GM18867 (cell line): ENCODE data around the gene AMIGO3.
"Not testable (repeated sequence)": the region's sequence is repeated elsewhere in the genome, so short reads cannot be mapped to it uniquely, and the experiment has no call there.

ENCODE experiments used
- ATAC-seq: cut with Tn5 transposase; IDR thresholded peaks from one replicate; pipeline ENCODE4 v1.9.1; 2021; ENCODE audit warnings: mild to moderate bottlenecking, moderate library complexity; ENCODE audit not compliant: unreplicated experiment

Gene AMIGO3

DNA sequence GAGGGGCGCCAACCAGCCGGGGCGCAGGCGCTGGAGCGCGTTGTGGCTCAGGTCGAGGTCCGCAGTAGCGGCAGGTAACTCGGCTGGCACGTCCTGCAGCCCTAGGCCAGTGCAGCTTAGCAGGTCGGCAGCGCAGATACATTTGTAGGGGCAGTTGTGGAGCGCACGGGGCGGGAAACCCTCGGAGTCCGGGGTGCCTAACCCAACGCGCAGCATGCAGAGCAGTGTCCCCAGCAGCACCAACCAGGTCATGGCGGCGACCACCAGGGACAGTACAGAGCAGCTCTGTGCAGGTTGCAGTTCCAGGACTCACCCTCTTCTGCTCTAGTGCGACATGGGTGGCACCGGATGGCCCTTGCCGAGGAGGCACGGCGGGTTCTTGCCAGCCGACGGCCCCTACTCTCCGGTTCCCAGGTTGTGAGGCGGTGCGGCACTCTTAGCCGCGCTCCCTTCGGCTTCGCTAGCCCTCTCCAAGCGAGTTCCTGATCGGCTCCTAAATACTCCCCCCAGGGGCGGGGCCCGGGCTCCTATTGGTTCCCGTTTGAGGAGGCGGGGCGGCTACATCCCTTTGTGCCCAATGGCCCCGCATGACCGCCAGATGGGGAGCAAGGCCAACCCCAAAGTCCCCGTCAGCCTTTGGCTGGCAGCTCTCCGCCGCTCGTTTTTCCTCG is at the start of gene AMIGO3:
AMIGO3 (minus strand) TSS at position 471 of the 671 bp plus-strand sequence; CDS start at position 252, 219 bp downstream.
- peak; percentile 38 for ATAC-seq

DNA sequence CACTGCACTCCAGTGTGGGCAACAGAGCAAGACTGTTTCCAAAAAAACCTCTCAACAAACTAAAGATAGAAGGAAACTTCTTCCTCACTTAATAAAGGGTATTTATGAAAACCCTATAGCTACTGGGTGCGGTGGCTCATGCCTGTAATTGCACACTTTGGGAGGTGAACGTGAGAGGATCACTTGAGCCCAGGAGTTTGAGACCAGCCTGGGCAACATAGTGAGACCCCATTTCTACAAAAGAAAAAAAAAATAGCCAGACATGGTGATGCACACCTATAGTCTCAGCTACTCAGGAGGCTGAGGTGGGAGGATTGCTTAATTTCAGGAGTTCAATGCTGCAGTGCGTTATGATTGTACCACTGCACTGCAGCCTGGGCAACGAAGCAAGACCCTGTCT is 44.5 kb upstream of the AMIGO3 start:
- ATAC-seq = no peak

DNA sequence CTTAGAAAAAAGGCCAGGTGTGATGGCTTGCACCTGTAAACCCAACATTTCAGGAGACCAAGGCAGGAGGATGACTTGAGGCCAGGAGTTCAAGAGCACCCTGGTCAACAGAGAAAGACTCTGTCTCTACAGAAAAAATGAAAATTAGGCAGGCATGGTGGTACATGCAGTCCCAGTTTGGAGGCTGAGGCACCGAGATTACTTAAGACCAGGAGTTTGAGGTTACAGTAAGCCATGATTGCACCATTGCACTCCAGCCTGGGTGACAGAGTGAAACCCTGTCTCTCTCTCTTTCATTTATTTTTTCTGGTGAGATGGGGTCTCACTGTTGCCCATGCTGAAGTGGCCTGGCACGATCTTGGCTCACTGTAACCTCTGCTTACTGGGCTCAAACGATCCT is 42.2 kb upstream of the AMIGO3 start:
- no peak for ATAC-seq

DNA sequence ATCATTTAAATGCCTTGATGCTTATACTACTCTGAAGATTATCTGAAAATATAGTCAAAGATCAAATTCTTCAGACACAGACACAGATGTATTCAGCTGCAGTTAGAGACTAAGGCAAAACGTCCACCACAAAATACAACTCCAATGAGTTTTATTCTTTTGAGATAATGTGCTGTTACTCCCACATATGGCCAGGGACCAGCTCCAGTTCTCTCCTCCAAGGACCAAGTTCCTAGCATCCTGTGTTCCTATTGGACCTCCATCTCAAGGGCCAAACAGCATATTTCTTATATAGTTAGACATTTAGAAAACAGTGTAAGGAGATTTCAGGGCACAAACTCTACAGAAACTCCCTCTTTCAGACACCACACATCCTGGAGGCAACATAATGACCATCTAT is 39.7 kb upstream of the AMIGO3 start:
- ATAC-seq = no peak

- no peak for ATAC-seq
Observed at GRCh38 chr3:49757197-49757596, 37.7 kb upstream of the AMIGO3 start.

DNA sequence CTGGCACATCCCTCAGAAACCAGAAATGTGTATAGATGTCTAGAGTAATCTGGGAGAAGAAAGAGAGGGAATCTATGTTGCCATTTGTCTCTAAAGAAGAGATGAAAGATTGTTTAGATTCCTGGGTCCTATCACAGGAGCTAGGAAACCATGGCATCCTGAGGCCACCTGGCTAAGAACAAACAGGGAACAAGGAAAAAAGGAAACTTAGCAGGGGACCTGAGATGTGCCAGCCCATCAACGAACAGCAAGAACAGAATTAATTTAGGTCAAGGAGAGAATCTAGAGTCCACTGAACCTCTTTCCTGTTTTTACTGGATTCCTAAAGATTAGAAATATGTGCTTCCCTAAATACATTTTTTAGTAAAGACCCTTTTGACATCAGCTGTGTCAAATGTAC is 36.6 kb upstream of the AMIGO3 start:
- no peak for ATAC-seq

GRCh38 chr3:49754536-49754935 is 35.1 kb upstream of the AMIGO3 start:
- no peak for ATAC-seq

GRCh38 chr3:49751501-49751900 is 32.0 kb upstream of the AMIGO3 start:
- ATAC-seq = no peak

GRCh38 chr3:49750056-49750455 is 30.6 kb upstream of the AMIGO3 start:
- no peak for ATAC-seq

- ATAC-seq = not testable (repeated sequence)
Observed at GRCh38 chr3:49748874-49749273, 29.4 kb upstream of the AMIGO3 start.

- no peak for ATAC-seq
Observed at GRCh38 chr3:49747792-49748480, 28.5 kb upstream of the AMIGO3 start.

GRCh38 chr3:49745986-49746385 is 26.5 kb upstream of the AMIGO3 start:
- no peak for ATAC-seq

- no peak for ATAC-seq
Observed at GRCh38 chr3:49740427-49740826, 20.9 kb upstream of the AMIGO3 start.

DNA sequence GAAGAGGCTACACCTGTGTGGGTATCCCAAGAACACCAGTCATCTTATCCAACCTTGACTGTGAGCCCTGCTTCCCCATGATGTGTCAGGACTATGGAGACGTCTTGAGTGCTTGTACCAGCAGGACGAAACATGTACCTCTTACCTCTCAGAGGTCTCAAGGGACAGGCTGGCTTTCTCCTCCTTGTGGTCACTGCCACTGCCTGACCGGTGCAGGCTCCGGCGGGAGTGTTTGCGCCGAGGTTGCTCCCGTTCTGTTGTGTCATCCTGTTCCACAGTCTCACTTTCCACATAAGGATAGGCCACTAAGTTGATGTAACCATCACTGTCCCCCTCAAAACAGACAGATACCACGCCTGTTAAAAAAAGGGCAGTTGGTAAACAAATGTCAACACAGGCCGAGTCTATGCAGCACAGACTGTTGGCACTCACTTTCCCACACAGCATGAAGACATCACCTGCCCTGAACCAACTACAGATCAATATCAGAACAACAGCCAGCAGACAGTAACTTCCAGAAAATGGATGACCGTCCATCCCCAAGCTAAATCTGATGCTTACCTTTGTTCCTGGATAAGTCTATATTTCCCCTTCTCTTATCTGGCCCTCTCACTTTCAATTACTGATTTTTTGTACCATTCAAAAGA is 18.7 kb upstream of the AMIGO3 start:
- ATAC-seq = no peak

GRCh38 chr3:49734752-49735151 is 15.3 kb upstream of the AMIGO3 start:
- ATAC-seq = no peak

GRCh38 chr3:49733551-49733950 is 14.1 kb upstream of the AMIGO3 start:
- no peak for ATAC-seq

GRCh38 chr3:49732597-49732996 is 13.1 kb upstream of the AMIGO3 start:
- ATAC-seq = no peak

- ATAC-seq = no peak
Observed at GRCh38 chr3:49729966-49730609, 10.6 kb upstream of the AMIGO3 start.

GRCh38 chr3:49727924-49728361 is 8.5 kb upstream of the AMIGO3 start:
- no peak for ATAC-seq

GRCh38 chr3:49727154-49727923 is 7.9 kb upstream of the AMIGO3 start:
- ATAC-seq = no peak
